Islet of Langerhans (tissue), 1 donor: ENCODE data around the gene LTBP1.

Source experiments
- FAIRE-seq: peaks from one replicate; lab custom pipeline; 2011; peaks lifted over from hg19 to GRCh38; lab: Jason Lieb, UNC

The LTBP1 gene

GRCh38 chr2:33014268-33014667 lies 67.5 kb downstream of the LTBP1 start:
- FAIRE-seq: no peak

DNA sequence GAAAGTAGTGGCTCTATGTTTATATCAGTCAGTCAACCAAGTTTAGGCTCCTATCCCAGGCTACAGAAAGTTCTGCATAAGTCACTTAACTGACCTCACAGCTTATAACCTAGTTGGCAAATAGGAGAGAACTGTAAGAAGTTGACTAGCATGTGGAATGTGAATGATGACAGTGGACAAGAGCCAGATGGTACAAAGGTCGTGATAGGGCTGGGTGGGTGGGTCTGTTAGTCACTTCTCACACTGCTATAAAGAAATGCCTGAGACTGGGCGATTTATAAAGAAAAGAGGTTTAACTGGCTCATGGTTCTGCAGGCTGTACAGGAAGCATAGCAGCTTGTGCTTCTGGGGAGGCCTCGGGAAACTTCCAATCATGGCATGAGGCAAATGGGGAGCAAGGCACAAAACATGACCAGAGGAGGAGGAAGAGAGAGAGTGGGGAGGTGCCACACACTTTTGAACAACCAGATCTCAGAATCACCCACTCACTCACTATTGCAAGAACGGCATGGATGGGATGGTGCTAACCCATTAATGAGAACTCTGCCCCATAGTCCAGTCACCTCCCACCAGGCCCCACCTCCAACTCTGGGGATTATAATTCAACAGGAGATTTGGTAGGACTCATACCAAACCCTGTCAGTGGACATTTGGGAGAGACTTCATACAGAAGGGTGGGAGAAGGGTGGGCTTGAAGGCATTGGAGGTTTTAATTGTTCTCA lies 68.8 kb downstream of the LTBP1 start:
- no peak for FAIRE-seq

- FAIRE-seq: no peak
Measured at GRCh38 chr2:33018271-33018670, 71.5 kb downstream of the LTBP1 start.

DNA sequence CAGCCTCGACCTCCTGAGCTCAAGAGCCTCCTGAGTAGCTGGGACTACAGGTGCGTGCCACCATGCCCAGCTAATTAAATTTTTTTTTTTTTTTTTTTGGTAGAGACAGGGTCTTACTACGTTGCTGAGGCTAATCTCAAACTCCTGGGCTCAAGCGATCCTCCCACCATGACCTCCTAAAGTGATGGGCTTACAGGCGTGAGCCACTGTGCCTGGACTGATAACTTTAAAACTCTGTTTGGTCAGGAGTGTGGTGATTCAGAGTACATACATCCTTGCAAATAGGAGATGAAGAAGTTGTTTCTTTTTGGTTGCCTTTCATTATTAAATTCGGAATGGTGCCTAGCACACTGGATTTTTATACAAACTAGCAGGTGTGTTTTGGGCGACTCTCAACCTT lies 73.0 kb downstream of the LTBP1 start:
- no peak for FAIRE-seq

DNA sequence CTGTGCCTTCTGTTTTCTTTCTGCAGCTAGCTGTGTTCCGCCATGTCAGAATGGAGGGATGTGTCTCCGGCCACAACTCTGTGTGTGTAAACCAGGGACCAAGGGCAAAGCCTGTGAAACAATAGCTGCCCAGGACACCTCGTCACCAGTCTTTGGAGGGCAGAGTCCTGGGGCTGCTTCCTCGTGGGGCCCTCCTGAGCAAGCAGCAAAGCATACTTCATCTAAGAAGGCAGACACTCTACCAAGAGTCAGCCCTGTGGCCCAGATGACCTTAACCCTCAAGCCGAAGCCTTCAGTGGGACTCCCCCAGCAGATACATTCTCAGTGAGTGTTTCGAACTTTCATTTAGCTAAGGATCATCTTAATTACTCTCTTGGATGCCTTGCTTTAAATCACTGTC lies 74.1 kb downstream of the LTBP1 start:
- FAIRE-seq: no peak

- no peak for FAIRE-seq
Measured at GRCh38 chr2:33021542-33022227, 74.9 kb downstream of the LTBP1 start.

DNA sequence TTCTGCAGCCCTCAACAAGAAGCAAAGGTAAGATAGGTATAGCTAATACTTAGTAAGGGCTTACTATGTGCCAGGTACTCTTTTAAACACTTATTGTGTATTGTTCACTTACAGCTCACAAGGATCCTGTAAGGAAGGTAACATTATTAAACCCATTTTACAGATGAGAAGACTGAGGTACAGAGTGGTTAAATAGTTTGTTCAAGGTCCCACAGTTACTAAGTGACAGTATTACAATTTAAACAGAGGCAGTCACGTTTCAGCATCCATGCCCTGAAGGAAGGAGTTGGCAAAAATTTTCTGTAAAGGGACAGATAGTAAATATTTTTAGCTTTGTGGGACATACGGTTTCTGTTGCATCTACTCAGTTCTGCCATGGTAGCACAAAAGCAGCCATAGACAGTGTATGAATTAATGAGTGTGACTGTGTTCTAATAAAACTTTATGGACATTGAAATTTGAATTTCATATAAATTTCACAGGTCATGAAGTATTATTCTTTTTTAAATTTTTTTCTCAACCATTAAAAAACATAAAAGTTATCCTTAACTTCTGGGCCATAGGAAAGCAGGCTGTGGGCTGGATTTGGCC lies 75.7 kb downstream of the LTBP1 start:
- no peak for FAIRE-seq

GRCh38 chr2:33022989-33023727 lies 76.4 kb downstream of the LTBP1 start:
- no peak for FAIRE-seq

GRCh38 chr2:33023728-33024500 lies 77.2 kb downstream of the LTBP1 start:
- no peak for FAIRE-seq

- no peak for FAIRE-seq
Measured at GRCh38 chr2:33024758-33025157, 78.0 kb downstream of the LTBP1 start.

DNA sequence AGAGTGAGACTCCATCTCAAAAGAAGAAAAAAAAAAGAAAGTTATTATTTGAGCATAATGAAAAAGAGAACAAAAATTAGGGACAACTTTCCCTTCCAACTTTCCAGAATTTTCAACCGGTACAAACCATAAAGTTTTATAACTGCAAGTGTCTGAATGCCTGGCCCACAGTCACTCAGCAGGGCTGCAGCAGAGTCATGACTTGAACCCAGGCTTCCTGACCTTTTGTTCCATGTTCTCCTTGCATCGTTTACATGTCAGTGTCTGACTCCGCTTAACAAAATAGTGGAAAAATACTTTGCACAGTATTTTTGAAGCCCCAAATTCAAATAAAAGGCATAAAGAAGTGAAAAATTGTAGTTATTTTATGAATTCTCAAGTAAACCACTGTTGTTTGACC lies 82.7 kb downstream of the LTBP1 start:
- no peak for FAIRE-seq

DNA sequence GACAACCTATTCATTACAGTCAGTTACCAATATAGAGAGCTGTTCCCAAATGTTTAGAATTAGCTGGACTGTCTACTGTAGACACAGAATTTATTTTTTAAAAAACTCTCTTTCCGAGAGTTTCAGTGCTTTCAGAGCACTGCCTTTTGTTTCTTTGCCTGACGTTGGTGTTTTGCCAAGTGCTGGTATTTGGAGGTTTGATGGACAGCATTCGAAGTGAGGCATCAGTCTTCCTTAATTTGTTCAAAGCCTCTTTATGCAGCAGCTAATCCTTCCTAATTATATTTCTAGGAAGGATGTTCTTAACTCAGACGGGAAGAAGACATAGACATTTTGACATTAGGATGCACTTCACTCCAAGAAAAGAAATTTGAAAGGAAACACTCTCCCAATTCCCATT lies 83.2 kb downstream of the LTBP1 start:
- FAIRE-seq: no peak

GRCh38 chr2:33030326-33030725 lies 83.6 kb downstream of the LTBP1 start:
- FAIRE-seq: no peak

- FAIRE-seq: no peak
Measured at GRCh38 chr2:33032245-33032644, 85.5 kb downstream of the LTBP1 start.

DNA sequence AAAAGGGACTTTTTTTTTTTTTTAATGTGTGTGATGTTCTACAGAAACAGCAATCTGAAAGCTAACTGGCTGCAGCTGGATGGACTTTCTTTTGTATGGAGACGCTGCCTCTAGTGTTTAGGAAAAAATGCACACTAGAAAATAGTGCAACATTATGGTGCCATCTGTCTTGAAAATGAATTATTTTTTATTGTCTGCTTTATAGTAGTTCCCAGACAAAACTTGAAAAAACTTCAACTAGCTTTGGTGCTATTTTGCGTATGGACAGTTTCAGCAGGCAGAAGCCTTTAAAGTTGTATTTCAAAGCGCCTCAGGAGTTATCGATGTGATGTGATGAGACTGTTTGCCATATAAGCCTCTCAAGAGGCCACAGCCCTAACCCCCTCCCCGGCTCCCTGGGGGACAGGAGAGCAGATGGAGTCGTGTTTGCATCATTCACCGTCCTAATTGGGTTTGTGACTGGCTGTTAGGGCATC lies 86.9 kb downstream of the LTBP1 start:
- FAIRE-seq: peak; percentile 83

DNA sequence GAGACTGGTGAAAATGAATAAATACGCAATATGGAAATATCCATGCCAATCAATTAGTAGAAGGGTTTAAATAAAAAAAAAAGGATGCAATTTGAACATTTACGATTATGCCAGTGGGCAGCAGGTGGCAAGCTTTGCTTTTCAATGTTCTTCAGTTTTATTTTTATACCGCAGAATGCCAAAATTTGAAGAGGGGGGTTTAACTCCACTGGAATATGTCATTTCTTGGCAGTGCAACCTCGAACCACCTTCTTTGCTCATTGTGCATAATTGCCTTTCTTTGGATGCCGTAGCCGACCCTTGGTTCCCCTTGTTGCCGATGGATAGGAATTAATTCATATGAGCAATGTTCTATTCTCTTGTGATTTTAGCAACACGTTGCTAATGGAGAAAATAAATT lies 88.0 kb downstream of the LTBP1 start:
- FAIRE-seq: no peak

GRCh38 chr2:33038230-33038629 lies 91.5 kb downstream of the LTBP1 start:
- no peak for FAIRE-seq

- no peak for FAIRE-seq
Measured at GRCh38 chr2:33038799-33039198, 92.0 kb downstream of the LTBP1 start.

GRCh38 chr2:33040541-33040940 lies 93.8 kb downstream of the LTBP1 start:
- no peak for FAIRE-seq

DNA sequence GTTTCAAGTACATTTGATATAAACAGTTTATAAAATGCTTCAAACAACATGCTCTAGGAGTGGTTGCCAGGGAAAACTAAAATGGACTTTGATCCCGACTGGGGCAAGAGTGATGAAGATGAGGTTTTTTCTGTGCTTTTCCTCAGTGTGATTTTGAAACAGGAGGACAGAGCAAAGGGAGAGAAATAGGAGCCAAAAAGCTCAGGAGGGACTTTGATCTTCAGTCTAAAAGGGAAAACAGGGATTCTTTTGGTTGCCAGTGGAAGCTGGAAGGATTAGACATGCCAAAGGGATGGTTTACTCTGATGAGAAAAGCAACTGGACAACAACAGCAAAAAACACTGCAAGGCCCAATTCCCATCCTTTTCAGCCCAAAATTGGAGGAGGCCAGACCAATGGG lies 95.5 kb downstream of the LTBP1 start:
- no peak for FAIRE-seq

GRCh38 chr2:33042819-33043218 lies 96.1 kb downstream of the LTBP1 start:
- FAIRE-seq: no peak

- no peak for FAIRE-seq
Measured at GRCh38 chr2:33047939-33048338, 101.2 kb downstream of the LTBP1 start.
